K562 treated with DMSO at 1 percent for 24 hours (cell line): ENCODE measurements around the gene ERMARD. TPM values are rescaled to one million over a fixed set of nuclear protein-coding genes. Genes with fewer than 3 reads are reported as not detected.

Experiments used
- total RNA-seq: library from RNA; unstranded; fragments of 300-600 nt; gene quantifications from 2 replicates; pipeline ENCODE4 v1.2.3, GENCODE V29; 2022; ENCODE audit warnings: low read depth; ENCODE audit not compliant: insufficient read depth

ERMARD gene
- total RNA-seq, result 15.4 and 21.0 TPM in 2 replicates

DNA sequence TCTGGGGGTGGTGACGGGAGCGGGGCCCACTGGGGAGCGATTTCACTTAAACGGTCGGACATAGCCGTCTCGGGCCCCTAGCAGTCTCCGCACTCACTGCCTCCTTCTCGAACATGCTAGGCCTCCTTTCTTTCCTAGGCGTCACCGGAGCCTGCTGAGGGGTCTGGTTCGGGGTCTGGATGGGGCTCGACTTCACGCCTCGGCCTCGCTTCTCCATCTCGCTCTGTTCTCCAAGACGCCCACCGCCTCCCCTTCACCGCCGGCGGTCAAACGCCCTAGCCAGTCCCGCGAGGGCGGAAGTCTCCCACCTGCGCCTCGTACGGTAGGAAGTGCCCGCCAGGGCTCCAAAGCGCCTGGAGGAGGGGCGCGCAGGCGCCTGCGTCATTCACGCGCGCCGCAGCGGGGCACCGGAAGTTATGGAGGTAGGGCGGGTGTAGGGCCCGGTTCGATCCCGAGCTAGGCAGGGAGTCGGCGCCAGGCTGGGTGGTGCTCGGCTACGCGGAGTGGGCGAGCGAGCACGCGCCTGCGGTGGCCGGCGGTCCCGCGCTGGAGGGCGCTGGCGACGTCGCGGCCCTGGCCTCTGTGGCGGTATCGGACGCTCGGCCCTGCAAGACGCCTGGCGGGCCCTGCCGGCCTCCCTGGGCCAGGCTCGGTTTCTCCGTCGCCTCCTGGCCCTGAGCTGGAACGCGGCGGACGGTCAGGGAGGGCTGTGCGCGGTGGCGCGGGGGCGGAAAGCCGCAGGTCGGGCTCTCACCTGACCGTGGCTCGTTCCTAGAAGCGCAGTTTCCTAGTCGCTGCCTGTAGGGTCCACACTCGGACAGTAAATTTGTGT is at the start of gene ERMARD, which contains the start of gene DYNLT2:
Gene ERMARD, plus strand, starts transcription at position 381 of the 832 bp plus-strand sequence. Its CDS starts 36 bp downstream, at position 417.
Gene DYNLT2, minus strand, starts transcription at position 331 of the 832 bp plus-strand sequence. Its CDS starts 114 bp downstream, at position 217.

DNA sequence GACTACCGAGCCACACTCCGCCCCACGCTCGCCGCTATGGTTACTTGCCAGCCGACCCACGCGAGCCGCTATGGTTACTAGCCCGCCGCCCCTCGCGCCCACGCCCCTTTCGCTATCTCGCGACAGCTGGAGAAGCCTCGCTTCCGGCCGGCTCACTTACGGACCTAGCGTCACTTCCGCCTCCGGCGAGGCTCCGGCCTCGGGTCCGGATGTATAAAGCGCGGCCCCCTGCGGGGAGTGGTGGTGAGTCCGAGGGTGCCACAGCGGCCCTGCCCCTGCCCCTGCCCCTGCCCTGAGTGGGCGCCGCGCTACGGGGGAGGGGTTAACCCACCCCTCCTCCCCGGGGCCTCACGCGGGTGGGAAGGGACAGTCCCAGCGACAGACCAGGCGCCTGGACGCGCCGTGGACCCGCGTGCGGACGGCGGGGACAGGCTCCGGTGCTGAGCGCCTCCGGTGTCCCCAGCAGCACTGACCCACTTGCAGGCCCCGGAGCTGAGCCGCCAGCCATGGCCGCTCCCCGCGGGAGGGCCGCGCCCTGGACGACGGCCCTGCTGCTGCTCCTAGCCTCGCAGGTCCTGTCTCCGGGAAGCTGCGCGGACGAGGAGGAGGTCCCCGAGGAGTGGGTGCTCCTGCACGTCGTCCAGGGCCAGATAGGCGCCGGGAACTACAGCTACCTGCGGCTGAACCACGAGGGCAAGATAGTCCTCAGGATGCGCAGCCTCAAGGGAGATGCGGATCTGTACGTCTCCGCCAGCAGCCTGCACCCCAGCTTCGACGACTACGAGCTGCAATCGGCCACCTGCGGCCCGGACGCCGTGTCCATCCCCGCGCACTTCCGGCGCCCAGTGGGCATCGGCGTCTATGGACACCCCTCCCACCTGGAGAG is 49.2 kb upstream of the ERMARD start, which contains the start of the genes C6orf120 and WDR27:
Gene C6orf120, plus strand, starts transcription at position 173 of the 886 bp plus-strand sequence. Its CDS starts 334 bp downstream, at position 507.
Gene WDR27, minus strand, starts transcription at position 76 of the 886 bp plus-strand sequence. CDS start 13,024 bp downstream, outside the sequence.

DNA sequence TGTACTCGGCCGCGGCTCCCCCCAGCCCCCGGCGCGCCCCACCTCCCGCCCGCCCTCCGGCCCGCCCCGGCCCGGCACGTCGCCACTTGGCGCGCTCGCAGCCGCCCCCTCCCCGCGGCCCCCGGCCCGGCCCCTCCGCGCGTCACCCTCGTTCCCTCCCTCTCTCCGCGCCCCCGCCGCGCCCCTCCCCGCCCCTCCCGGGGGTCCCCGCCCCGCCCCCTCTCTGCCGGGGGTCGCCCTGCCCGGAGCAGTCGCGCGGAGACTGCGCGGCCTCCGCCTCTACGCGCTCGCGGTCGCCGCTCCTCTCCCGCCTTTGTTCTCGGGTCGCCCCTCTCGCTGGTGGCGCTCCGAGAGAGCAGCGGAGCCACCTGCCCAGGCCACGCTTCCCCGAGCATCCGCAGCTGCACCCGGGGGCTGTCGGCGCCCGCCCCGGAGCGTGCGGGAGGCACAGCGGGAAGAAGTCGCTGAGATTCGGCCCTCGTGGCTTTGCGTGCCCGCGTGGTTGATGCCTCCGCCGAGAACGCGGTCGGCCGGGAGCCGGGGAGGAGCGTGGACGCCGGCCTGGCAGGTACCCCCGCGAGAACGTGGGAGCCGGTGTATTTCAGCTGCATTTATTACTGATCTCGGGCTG is 26.8 kb upstream of the ERMARD start, which contains the start of gene PHF10:
Gene PHF10, minus strand, starts transcription at position 7 of the 631 bp plus-strand sequence. CDS start 569 bp downstream, outside the sequence.

Other genes starting within 250 kb of the ERMARD start
- gene WDR27, start 49.6 kb upstream of the ERMARD start, total RNA-seq, result 20.7 and 21.4 TPM in 2 replicates
- gene C6orf120, start 49.5 kb upstream of the ERMARD start, total RNA-seq, result 39.0 and 41.4 TPM in 2 replicates
- 46.1 and 53.1 TPM in 2 replicates for gene PHF10, start 27.1 kb upstream of the ERMARD start, total RNA-seq
- gene DYNLT2, start 50 bp upstream of the ERMARD start, total RNA-seq, result 2.2 and 2.4 TPM in 2 replicates